DOHH2 (cell line): ENCODE measurements around the gene CFAP97.

Experiments
- H3F3A ChIP-seq: fragments of 200-600 bp; sonication (generic), shearing (Covaris generic); 2 replicates; pipeline ENCODE4 v1.6.0; 2016; ENCODE audit warnings: antibody characterized with exemption, mild to moderate bottlenecking; ENCODE audit not compliant: control insufficient read depth, insufficient read depth
- H3K27ac ChIP-seq: fragments of 200-600 bp; sonication (generic); 2 replicates; pipeline ENCODE4 v1.5.1; 2014; ENCODE audit warnings: low read depth, mild to moderate bottlenecking, low read length, moderate library complexity
- H3K27me3 ChIP-seq: fragments of 200-600 bp; sonication (generic); 2 replicates; pipeline ENCODE4 v1.6.1; 2014; ENCODE audit warnings: mild to moderate bottlenecking, low read length, mixed read lengths; ENCODE audit not compliant: control insufficient read depth
- H3K36me3 ChIP-seq: fragments of 200-600 bp; sonication (generic); 2 replicates; pipeline ENCODE4 v1.6.1; 2014; ENCODE audit warnings: mild to moderate bottlenecking, low read length, moderate library complexity, mixed read lengths; ENCODE audit not compliant: control insufficient read depth
- H3K4me1 ChIP-seq: fragments of 200-600 bp; sonication (generic); 2 replicates; pipeline ENCODE4 v1.6.1; 2014; ENCODE audit warnings: mild to moderate bottlenecking, low read length, mixed read lengths; ENCODE audit not compliant: control insufficient read depth
- H3K4me2 ChIP-seq: fragments of 200-600 bp; sonication (generic); 2 replicates; pipeline ENCODE4 v1.6.0; 2014; ENCODE audit warnings: mild to moderate bottlenecking, low read length, moderate library complexity
- H3K4me3 ChIP-seq: fragments of 200-600 bp; sonication (generic); 2 replicates; pipeline ENCODE4 v1.5.1; 2014; ENCODE audit warnings: mild to moderate bottlenecking, low read length, mixed read lengths
- H3K79me2 ChIP-seq: fragments of 200-600 bp; sonication (generic); 2 replicates; pipeline ENCODE4 v1.6.1; 2014; ENCODE audit warnings: mild to moderate bottlenecking, low read length, mixed read lengths; ENCODE audit not compliant: control insufficient read depth
- H3K9me2 ChIP-seq: fragments of 200-600 bp; sonication (generic); replicated peaks from 2 replicates; pipeline ENCODE4 v1.6.1; 2014; ENCODE audit warnings: mild to moderate bottlenecking, low read length, mixed read lengths; ENCODE audit not compliant: control insufficient read depth
- H3K9me3 ChIP-seq: fragments of 200-600 bp; sonication (generic); 2 replicates; pipeline ENCODE4 v1.6.1; 2014; ENCODE audit warnings: antibody characterized with exemption, low read length, mixed read lengths; ENCODE audit not compliant: control insufficient read depth, insufficient read depth
- H4K20me1 ChIP-seq: fragments of 200-600 bp; sonication (generic); 2 replicates; pipeline ENCODE4 v1.6.0; 2014; ENCODE audit warnings: low read depth, mild to moderate bottlenecking, antibody characterized with exemption, low read length, moderate library complexity; ENCODE audit not compliant: control insufficient read depth, insufficient read depth
- CTCF ChIP-seq: fragments of 200-600 bp; sonication (generic); IDR thresholded peaks from one replicate; pipeline ENCODE4 v1.5.1; 2014; ENCODE audit warnings: antibody characterized with exemption, mild to moderate bottlenecking, low read depth, low read length; ENCODE audit not compliant: poor library complexity, severe bottlenecking
- EZH2phosphoT487 ChIP-seq: fragments of 200-600 bp; sonication (generic); IDR thresholded peaks from 2 replicates; pipeline ENCODE4 v1.6.1; 2017; ENCODE audit warnings: borderline replicate concordance, mild to moderate bottlenecking, antibody characterized with exemption, low read length, moderate library complexity, mixed read lengths

CFAP97 gene

DNA sequence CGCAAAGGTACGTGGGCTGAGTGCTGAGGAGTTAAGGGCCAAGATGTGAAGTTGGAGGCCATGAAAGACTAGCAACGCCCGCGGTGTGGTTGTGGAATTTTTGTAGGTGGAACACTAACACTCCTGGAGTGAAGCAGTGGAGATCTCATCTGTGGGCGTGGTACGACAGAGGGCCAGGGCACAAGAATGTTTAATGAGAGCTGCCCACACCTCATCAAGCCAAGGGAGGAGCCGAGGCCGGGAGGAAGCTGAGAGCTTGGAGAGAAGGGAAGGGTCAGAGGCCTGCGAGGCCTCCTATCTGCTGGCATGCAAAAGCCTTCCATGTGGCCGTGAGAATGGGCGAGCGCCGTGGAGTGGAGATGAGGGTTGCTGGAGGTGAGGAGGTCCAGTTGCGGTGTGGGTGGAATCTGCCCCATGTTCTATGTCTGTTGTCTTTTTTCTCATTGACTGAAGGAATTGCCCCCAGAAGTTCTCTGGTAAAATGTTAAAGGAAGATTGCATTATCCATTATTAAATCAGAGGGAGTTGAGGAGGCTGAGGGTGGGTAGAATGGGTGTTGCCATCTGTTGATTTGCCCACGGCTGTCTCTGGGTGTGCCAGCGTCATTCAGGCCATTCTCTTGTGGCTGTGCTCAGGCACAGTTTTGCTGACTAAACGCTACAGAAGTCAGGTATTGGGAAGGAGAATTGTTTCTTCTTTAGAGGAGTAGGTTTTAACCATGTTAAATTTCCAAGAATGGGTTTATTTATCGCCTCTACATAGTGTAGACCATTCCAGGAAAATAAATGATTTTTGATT is 25.4 kb upstream of the CFAP97 start:
- no peaks in the 10 kb centered on the region for H3K9me2 ChIP-seq
- no peaks in the 10 kb centered on the region for H3K36me3 ChIP-seq
- no peaks in the 10 kb centered on the region for H3K9me3 ChIP-seq
- no peaks in the 10 kb centered on the region for H3K4me1 ChIP-seq
- H3K27ac ChIP-seq = no peak overlapping the region
- 0 out of 2 replicates have a peak, but pooled peaks cover 5% of the 10 kb centered on the region for H3F3A ChIP-seq
- no peak overlapping the region for H3K4me3 ChIP-seq
- no peaks in the 10 kb centered on the region for H3K27me3 ChIP-seq
- no peak overlapping the region for H3K4me2 ChIP-seq
- peaks cover 95% of the 10 kb centered on the region for H3K79me2 ChIP-seq
- TF ChIP-seq EZH2phosphoT487 (no peak), CTCF (no peak)
- H4K20me1 ChIP-seq = peaks cover 10% of the 10 kb centered on the region; the same call in 1 of the 2 replicates

- no peaks in the 10 kb centered on the region for H3F3A ChIP-seq
- peaks cover 95% of the 10 kb centered on the region for H3K79me2 ChIP-seq
- H3K4me2 ChIP-seq = no peak overlapping the region
- no peaks in the 10 kb centered on the region for H3K9me3 ChIP-seq
- H3K4me1 ChIP-seq = no peaks in the 10 kb centered on the region
- no peak overlapping the region for H3K4me3 ChIP-seq
- H3K36me3 ChIP-seq = peaks cover 5% of the 10 kb centered on the region; the same call in 1 of the 2 replicates
- H3K27ac ChIP-seq = no peak overlapping the region
- no peaks in the 10 kb centered on the region for H3K27me3 ChIP-seq
- H3K9me2 ChIP-seq = no peaks in the 10 kb centered on the region
- H4K20me1 ChIP-seq = peaks cover 10% of the 10 kb centered on the region; the same call in 1 of the 2 replicates
- no peak for TF ChIP-seq CTCF
- no peak for TF ChIP-seq EZH2phosphoT487
Observed at GRCh38 chr4:185227713-185228278, 24.0 kb upstream of the CFAP97 start.

GRCh38 chr4:185227131-185227551 is 23.3 kb upstream of the CFAP97 start:
- no peaks in the 10 kb centered on the region for H3K9me3 ChIP-seq
- H3K4me1 ChIP-seq = no peaks in the 10 kb centered on the region
- no peak overlapping the region for H3K4me3 ChIP-seq
- no peak overlapping the region for H3K27ac ChIP-seq
- TF ChIP-seq EZH2phosphoT487 (no peak), CTCF (no peak)
- H3F3A ChIP-seq = no peaks in the 10 kb centered on the region
- H3K9me2 ChIP-seq = no peaks in the 10 kb centered on the region
- peaks cover 8% of the 10 kb centered on the region; the same call in 1 of the 2 replicates for H4K20me1 ChIP-seq
- H3K4me2 ChIP-seq = no peak overlapping the region
- H3K27me3 ChIP-seq = no peaks in the 10 kb centered on the region
- peaks cover 7% of the 10 kb centered on the region for H3K36me3 ChIP-seq
- H3K79me2 ChIP-seq = peaks cover 95% of the 10 kb centered on the region
